ENCODE results near the gene FGD2. TPM values are rescaled to one million over a fixed set of nuclear protein-coding genes. Genes with fewer than 3 reads are reported as not detected.
A peak's percentile ranks its signal among the peaks of the same experiment; 100 is the strongest.

The FGD2 gene
- total and polyA plus RNA-seq, 3 experiments from 2014 or later: 0.53 to 1.3 (median 1.2) TPM

DNA sequence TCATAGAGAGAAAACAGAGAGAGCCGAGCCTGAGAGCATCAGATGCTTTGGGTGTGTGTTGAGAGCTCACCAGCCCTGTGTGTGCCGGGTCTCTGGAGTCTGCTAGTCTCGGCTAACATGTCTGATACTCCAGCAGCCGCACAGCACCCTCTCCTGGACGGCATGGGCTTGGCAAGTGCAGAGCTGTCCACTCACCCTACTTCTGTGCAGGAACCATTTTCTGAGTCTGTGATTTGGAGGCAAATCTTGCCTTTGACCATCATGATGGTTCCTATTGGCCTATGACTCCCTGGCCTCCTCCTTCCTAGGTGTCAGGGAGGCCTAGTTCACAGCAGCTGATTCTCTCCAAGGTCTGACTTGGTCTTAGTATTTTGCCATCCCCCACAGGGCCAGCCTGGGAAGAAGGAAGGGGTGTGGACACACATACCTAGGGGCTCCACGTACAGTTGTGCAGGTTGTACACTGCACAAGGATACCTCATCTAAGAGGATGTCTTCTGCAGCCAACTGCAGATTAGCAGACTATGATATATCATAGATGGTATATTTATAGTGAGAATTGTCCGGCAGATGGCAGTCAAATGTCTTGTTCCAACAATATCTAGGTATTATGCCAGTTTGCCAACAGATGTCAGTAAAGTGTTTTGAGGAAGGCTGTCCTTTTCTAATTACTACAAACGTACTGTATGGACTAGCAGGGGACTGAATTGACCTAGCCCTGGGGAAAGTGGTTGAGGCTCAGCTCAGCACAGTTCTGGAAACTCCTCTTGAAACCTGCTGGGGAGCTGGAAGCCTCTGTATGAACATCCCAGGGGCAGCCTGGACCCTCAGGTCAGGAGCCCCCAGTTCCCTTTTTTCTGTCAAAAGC is 13.0 kb downstream of the FGD2 start:
- peaks cover 37% of the 10 kb centered on the region for H3K4me1 ChIP-seq (ENCODE audit: insufficient read depth, low read length)
- H3K36me3 ChIP-seq (ENCODE audit: insufficient read depth, low read length): no peaks in the 10 kb centered on the region
- H3K27me3 ChIP-seq (ENCODE audit: insufficient read depth, low read length, poor library complexity, severe bottlenecking): no peaks in the 10 kb centered on the region
- H3K27ac ChIP-seq (ENCODE audit: low read depth, low read length): no peak overlapping the region
- peak; percentile 77 to 93 (median 78) for DNase-seq
- POLR2A ChIA-PET: interaction anchor here (0.7 to 6.3 kb wide), 7 partner anchors 11 to 190 kb away, joined by 3 to 40 read pairs (median 6); partner anchors contain the start of genes C6orf89, MTCH1 and PIM1
- CTCF ChIA-PET: interaction anchor here (0.7 to 23.0 kb wide), 69 partner anchors 8 to 394 kb away, joined by 3 to 615 read pairs (median 5); partner anchors contain the start of genes C6orf89, FGD2, MTCH1 and PI16
- H3K9me3 ChIP-seq (ENCODE audit: low read length): no peaks in the 10 kb centered on the region
- Mint-ChIP-seq H3K4me1 (peaks cover 45 to 48% (median 46%) of the 10 kb centered on the region in 3 donors), H3K9me3 (no peaks in the 10 kb centered on the region), H3K4me3 (peak overlapping the region in 3 of 7 donors; percentile 1 to 28 (median 14)), H3K36me3 (no peaks in the 10 kb centered on the region), H3K27me3 (peaks cover 0 to 1% of the 10 kb centered on the region in 2 donors), H3K27ac (peak overlapping the region; percentile 44 to 91 (median 72))
- no peak overlapping the region for H3K4me3 ChIP-seq (ENCODE audit: low read length)

DNA sequence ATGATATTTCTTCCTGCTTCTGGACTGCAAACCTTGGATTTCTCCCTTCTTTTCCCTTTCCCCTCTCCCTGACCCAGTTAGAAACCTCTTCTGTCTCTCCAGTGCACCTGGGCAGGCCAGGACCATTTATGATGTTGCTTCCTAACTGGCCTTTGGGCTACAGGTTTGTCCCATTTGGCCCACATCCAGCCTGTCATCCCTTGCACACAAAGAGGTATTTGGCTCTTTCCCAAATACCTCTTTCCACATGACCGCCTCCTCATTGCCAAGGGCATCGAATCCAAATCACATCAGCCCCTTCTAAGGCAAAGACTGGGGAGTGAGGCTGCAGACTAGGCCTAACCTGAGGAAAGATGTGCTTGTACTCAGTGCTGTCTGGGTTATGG is 13.6 kb downstream of the FGD2 start:
- H3K9me3 Mint-ChIP-seq: no peaks in the 10 kb centered on the region
- H3K27ac ChIP-seq (ENCODE audit: low read depth, low read length): no peak overlapping the region
- no peaks in the 10 kb centered on the region for H3K36me3 ChIP-seq (ENCODE audit: insufficient read depth, low read length)

DNA sequence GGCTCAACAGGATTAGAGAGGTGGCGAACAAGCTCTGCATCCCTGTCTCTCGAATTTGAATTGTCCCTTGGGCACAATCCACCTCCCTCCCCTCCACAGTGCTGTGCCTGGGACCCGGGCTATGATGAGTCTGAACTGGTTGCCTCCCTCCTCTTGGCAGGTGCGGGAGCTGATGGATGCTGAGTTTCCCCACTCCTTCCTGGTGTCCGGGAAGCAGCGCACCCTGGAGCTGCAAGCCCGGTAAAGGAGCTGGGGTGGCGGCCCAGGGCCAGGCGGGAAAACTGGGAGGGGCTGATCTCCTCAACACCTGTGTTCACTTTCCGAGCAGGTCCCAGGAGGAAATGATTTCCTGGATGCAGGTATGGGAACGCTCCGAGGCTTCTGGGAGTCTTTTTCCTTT is 14.9 kb downstream of the FGD2 start:
- Histone ChIP-seq H3K4me1 (ENCODE audit: insufficient read depth, low read length) (peaks cover 37% of the 10 kb centered on the region), H3K36me3 (ENCODE audit: insufficient read depth, low read length) (no peaks in the 10 kb centered on the region), H3K4me3 (ENCODE audit: low read length) (no peak overlapping the region), H3K27ac (ENCODE audit: low read depth, low read length) (no peak overlapping the region), H3K27me3 (ENCODE audit: insufficient read depth, low read length, poor library complexity, severe bottlenecking) (no peaks in the 10 kb centered on the region), H3K9me3 (ENCODE audit: low read length) (no peaks in the 10 kb centered on the region)
- no peak for DNase-seq
- Mint-ChIP-seq H3K36me3 (no peaks in the 10 kb centered on the region), H3K27ac (peak overlapping the region in 1 of 8 donors; percentile 63), H3K9me3 (no peaks in the 10 kb centered on the region), H3K27me3 (peaks cover 0 to 1% of the 10 kb centered on the region in 2 donors), H3K4me3 (no peak overlapping the region), H3K4me1 (peaks cover 55 to 61% (median 56%) of the 10 kb centered on the region in 3 donors)
- ChIA-PET CTCF (interaction anchor here (1.0 to 23.0 kb wide), 12 partner anchors 9 to 406 kb away, joined by 3 to 615 read pairs (median 40); partner anchors contain the start of genes C6orf89, MTCH1 and PIM1), POLR2A (interaction anchor here (6.3 kb wide), 1 partner anchor 150 kb away, joined by 40 read pairs; the partner anchor contains the start of gene PIM1)

More for the DNA sequence above, 13.6 kb downstream of the FGD2 start:
- no peak overlapping the region for H3K4me3 ChIP-seq (ENCODE audit: low read length)
- H3K4me3 Mint-ChIP-seq: no peak overlapping the region
- no peaks in the 10 kb centered on the region for H3K36me3 Mint-ChIP-seq
- H3K9me3 ChIP-seq (ENCODE audit: low read length): no peaks in the 10 kb centered on the region
- no peaks in the 10 kb centered on the region for H3K27me3 ChIP-seq (ENCODE audit: insufficient read depth, low read length, poor library complexity, severe bottlenecking)
- peak overlapping the region; percentile 44 to 90 (median 60) for H3K27ac Mint-ChIP-seq
- CTCF ChIA-PET: interaction anchor here (0.8 to 23.0 kb wide), 28 partner anchors 8 to 252 kb away, joined by 3 to 615 read pairs (median 6); partner anchors contain the start of genes C6orf89, MTCH1, PIM1 and PPIL1
- DNase-seq: no peak
- peaks cover 48 to 51% (median 49%) of the 10 kb centered on the region in 3 donors for H3K4me1 Mint-ChIP-seq
- POLR2A ChIA-PET: interaction anchor here (2.0 to 6.3 kb wide), 3 partner anchors 32 to 151 kb away, joined by 10 to 40 read pairs (median 14); partner anchors contain the start of genes C6orf89 and PIM1
- peaks cover 0 to 1% of the 10 kb centered on the region in 2 donors for H3K27me3 Mint-ChIP-seq
- H3K4me1 ChIP-seq (ENCODE audit: insufficient read depth, low read length): peaks cover 37% of the 10 kb centered on the region

DNA sequence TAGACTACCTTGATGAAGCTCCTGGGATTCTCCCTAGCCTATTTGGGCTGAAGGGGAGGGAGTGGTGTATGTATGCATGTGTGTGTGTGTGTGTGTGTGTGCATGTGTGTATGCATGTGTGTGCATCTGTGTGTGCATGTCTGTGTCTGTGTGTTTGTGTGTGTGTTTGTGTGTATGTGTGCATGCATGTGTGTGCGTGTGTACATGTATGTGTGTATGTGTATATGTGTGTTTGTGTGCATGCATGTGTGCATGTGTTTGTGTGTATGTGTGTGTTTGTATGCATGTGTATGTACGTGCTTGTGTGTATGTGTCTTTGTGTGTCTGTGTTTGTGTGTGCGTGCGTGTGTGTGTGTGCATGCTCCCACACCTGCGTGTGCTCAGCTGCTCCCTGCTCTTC is 15.4 kb downstream of the FGD2 start:
- H3K9me3 ChIP-seq (ENCODE audit: low read length): no peaks in the 10 kb centered on the region
- peak overlapping the region in 2 of 8 donors; percentile 3 to 30 for H3K27ac Mint-ChIP-seq
- no peaks in the 10 kb centered on the region for H3K27me3 ChIP-seq (ENCODE audit: insufficient read depth, low read length, poor library complexity, severe bottlenecking)
- peaks cover 37% of the 10 kb centered on the region for H3K4me1 ChIP-seq (ENCODE audit: insufficient read depth, low read length)
- no peak for DNase-seq
- CTCF ChIA-PET: interaction anchor here (0.7 to 23.0 kb wide), 11 partner anchors 8 to 406 kb away, joined by 3 to 615 read pairs (median 61); partner anchors contain the start of genes C6orf89 and PIM1
- H3K4me3 Mint-ChIP-seq: no peak overlapping the region
- no peaks in the 10 kb centered on the region for H3K36me3 Mint-ChIP-seq
- H3K36me3 ChIP-seq (ENCODE audit: insufficient read depth, low read length): no peaks in the 10 kb centered on the region
- peaks cover 0 to 1% of the 10 kb centered on the region in 2 donors for H3K27me3 Mint-ChIP-seq
- POLR2A ChIA-PET: interaction anchor here (1.1 to 6.3 kb wide), 3 partner anchors 27 to 150 kb away, joined by 3 to 40 read pairs (median 3); partner anchors contain the start of gene PIM1
- no peak overlapping the region for H3K4me3 ChIP-seq (ENCODE audit: low read length)
- H3K9me3 Mint-ChIP-seq: no peaks in the 10 kb centered on the region
- H3K27ac ChIP-seq (ENCODE audit: low read depth, low read length): no peak overlapping the region
- H3K4me1 Mint-ChIP-seq: peaks cover 56 to 61% (median 56%) of the 10 kb centered on the region in 3 donors

DNA sequence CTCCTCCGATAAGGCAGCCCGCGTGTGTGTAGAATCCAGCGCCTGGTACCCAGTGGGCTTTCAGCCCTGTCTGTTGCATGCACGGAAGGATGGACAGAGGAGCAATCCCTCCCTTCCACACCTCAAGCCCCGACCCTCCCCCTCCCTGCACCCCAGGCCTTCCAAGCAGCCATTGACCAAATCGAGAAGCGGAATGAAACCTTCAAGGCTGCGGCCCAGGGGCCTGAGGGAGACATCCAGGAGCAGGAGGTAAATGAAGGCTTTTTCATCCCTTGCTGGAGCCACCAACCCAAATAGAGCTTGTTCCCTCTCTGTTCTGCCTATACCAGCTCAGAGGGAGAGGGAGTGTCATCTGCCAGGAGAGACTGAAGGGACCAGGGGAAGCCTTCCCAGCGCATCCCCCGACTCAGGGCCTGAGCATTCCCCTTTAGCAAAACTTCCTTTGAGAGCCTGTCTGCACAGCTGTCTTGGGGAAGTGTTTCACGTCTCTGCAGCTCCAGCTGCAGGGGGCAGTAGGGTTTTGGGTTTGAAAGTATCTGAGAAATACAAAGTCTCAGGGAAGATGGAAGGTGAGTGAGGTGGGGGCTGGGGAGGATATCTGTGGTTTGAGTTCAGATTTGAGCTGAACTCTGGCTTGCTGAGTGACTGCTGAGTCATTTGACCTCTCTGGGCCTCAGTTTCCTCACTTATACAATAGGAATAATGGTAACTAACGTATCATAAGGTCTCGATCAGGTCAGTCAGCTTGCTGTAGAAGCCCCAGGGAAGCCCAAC is 16.1 kb downstream of the FGD2 start:
- H3K27me3 Mint-ChIP-seq: peaks cover 0 to 1% of the 10 kb centered on the region in 2 donors
- peaks cover 57 to 61% (median 59%) of the 10 kb centered on the region in 3 donors for H3K4me1 Mint-ChIP-seq
- peak overlapping the region in 1 of 7 donors; percentile 50 for H3K4me3 Mint-ChIP-seq
- Histone ChIP-seq H3K27me3 (ENCODE audit: insufficient read depth, low read length, poor library complexity, severe bottlenecking) (no peaks in the 10 kb centered on the region), H3K4me3 (ENCODE audit: low read length) (no peak overlapping the region), H3K36me3 (ENCODE audit: insufficient read depth, low read length) (no peaks in the 10 kb centered on the region), H3K27ac (ENCODE audit: low read depth, low read length) (no peak overlapping the region), H3K9me3 (ENCODE audit: low read length) (no peaks in the 10 kb centered on the region), H3K4me1 (ENCODE audit: insufficient read depth, low read length) (peaks cover 37% of the 10 kb centered on the region)
- DNase-seq: peak; percentile 37 to 74 (median 68)
- ChIA-PET POLR2A (interaction anchor here (0.6 to 6.3 kb wide), 5 partner anchors 26 to 188 kb away, joined by 3 to 40 read pairs (median 4); partner anchors contain the start of gene PIM1), CTCF (interaction anchor here (0.7 to 23.0 kb wide), 19 partner anchors 8 to 407 kb away, joined by 3 to 615 read pairs (median 4); partner anchors contain the start of gene PIM1)
- H3K27ac Mint-ChIP-seq: peak overlapping the region in 5 of 8 donors; percentile 32 to 85 (median 75)
- no peaks in the 10 kb centered on the region for H3K9me3 Mint-ChIP-seq
- no peaks in the 10 kb centered on the region for H3K36me3 Mint-ChIP-seq

DNA sequence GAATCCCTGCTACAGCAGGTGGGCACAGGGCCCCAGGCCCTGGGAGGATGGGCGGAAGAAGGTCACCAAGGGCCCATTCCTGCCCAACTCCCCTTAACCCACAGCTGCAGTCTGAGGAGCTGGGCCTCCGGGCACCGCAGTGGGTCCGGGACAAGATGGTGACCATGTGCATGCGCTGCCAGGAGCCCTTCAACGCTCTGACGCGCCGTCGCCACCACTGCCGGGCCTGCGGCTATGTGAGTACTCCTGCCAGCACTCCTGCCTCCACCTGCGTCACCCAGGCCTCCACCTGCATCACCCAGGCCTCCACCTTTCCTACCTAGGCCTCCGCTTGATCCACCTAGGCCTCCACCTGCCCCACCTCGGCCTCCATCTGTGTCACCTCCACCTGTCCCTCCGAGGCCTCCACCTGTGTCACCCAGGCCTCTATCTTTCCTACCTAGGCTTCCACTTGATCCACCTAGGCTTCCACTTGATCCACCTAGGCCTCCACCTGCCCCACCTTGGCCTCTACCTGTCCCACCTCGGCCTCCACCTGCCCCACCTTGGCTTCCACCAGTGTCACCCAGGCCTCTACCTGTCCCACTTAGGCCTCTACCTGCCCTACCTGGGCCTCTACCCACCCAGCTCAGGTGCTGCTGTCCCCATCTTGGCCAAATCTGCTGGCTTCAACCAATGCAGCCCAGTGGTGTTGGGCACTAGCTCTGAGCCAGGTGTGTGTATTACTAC is 16.8 kb downstream of the FGD2 start:
- peak overlapping the region in 7 of 8 donors; percentile 33 to 92 (median 75) for H3K27ac Mint-ChIP-seq
- H3K36me3 Mint-ChIP-seq: no peaks in the 10 kb centered on the region
- ChIA-PET CTCF (interaction anchor here (0.7 to 23.0 kb wide), 17 partner anchors 7 to 291 kb away, joined by 3 to 615 read pairs (median 4); partner anchors contain the start of gene PIM1), POLR2A (interaction anchor here (1.1 to 6.3 kb wide), 4 partner anchors 25 to 187 kb away, joined by 3 to 40 read pairs (median 4); partner anchors contain the start of gene PIM1)
- no peak for DNase-seq
- no peaks in the 10 kb centered on the region for H3K36me3 ChIP-seq (ENCODE audit: insufficient read depth, low read length)
- no peaks in the 10 kb centered on the region for H3K9me3 Mint-ChIP-seq
- H3K4me1 Mint-ChIP-seq: peaks cover 57 to 61% (median 59%) of the 10 kb centered on the region in 3 donors
- H3K4me3 Mint-ChIP-seq: no peak overlapping the region
- no peak overlapping the region for H3K4me3 ChIP-seq (ENCODE audit: low read length)
- H3K4me1 ChIP-seq (ENCODE audit: insufficient read depth, low read length): peaks cover 37% of the 10 kb centered on the region
- H3K9me3 ChIP-seq (ENCODE audit: low read length): no peaks in the 10 kb centered on the region
- H3K27ac ChIP-seq (ENCODE audit: low read depth, low read length): no peak overlapping the region
- peaks cover 0 to 1% of the 10 kb centered on the region in 2 donors for H3K27me3 Mint-ChIP-seq
- no peaks in the 10 kb centered on the region for H3K27me3 ChIP-seq (ENCODE audit: insufficient read depth, low read length, poor library complexity, severe bottlenecking)
